HG02981 (cell line): ENCODE data around the gene TTF1.
A peak's percentile ranks its signal among the peaks of the same experiment; 100 is the strongest.
"Not testable (repeated sequence)": the region's sequence is repeated elsewhere in the genome, so short reads cannot be mapped to it uniquely, and the experiment has no call there.

ENCODE experiments used
- ATAC-seq: cut with Tn5 transposase; IDR thresholded peaks from one replicate; pipeline ENCODE4 v1.9.1; 2021; ENCODE audit warnings: mild to moderate bottlenecking, moderate library complexity; ENCODE audit not compliant: unreplicated experiment

TTF1 gene

GRCh38 chr9:132414731-132415130, 8.1 kb upstream of the TTF1 start:
- no peak for ATAC-seq

GRCh38 chr9:132413926-132414325, 7.3 kb upstream of the TTF1 start:
- no peak for ATAC-seq

- ATAC-seq, result no peak
Observed at GRCh38 chr9:132412089-132412488, 5.4 kb upstream of the TTF1 start.

- peak; percentile 42 for ATAC-seq
Observed at GRCh38 chr9:132411091-132411508, 4.5 kb upstream of the TTF1 start.

GRCh38 chr9:132410642-132411041, 4.0 kb upstream of the TTF1 start:
- ATAC-seq, result no peak

- ATAC-seq, result no peak
Observed at GRCh38 chr9:132409828-132410528, 3.3 kb upstream of the TTF1 start, which contains the start of gene CFAP77. CFAP77 (plus strand) TSS chr9:132410211; CDS start chr9:132410272, 61 bp downstream.

- no peak for ATAC-seq
Observed at GRCh38 chr9:132408521-132408920, 1.9 kb upstream of the TTF1 start.

GRCh38 chr9:132407196-132407595, 556 bp upstream of the TTF1 start:
- no peak for ATAC-seq

GRCh38 chr9:132404228-132404881, 2.3 kb downstream of the TTF1 start:
- ATAC-seq, result peak; percentile 43

GRCh38 chr9:132401824-132402223, 4.8 kb downstream of the TTF1 start:
- no peak for ATAC-seq

GRCh38 chr9:132395560-132395959, 11.1 kb downstream of the TTF1 start:
- ATAC-seq, result no peak

GRCh38 chr9:132391449-132391848, 15.2 kb downstream of the TTF1 start:
- ATAC-seq, result no peak

- ATAC-seq, result no peak
Observed at GRCh38 chr9:132390966-132391365, 15.7 kb downstream of the TTF1 start.

- ATAC-seq, result no peak
Observed at GRCh38 chr9:132387133-132387532, 19.5 kb downstream of the TTF1 start.

GRCh38 chr9:132384376-132384775, 22.3 kb downstream of the TTF1 start:
- no peak for ATAC-seq

- peak; percentile 35 for ATAC-seq
Observed at GRCh38 chr9:132383462-132383883, 23.2 kb downstream of the TTF1 start.

GRCh38 chr9:132381966-132382541, 24.6 kb downstream of the TTF1 start:
- ATAC-seq, result peak; percentile 63

- ATAC-seq, result not testable (repeated sequence)
Observed at GRCh38 chr9:132378416-132378815, 28.2 kb downstream of the TTF1 start.

- not testable (repeated sequence) for ATAC-seq
Observed at GRCh38 chr9:132377769-132378168, 28.9 kb downstream of the TTF1 start.

- no peak for ATAC-seq
Observed at GRCh38 chr9:132372177-132373095, 34.2 kb downstream of the TTF1 start.

GRCh38 chr9:132370592-132370991, 36.0 kb downstream of the TTF1 start:
- no peak for ATAC-seq
